ENCODE measurements around the gene DUSP15. TPM values are rescaled to one million over a fixed set of nuclear protein-coding genes. Genes with fewer than 3 reads are reported as not detected.

The DUSP15 gene
- total RNA-seq = 0.13 TPM in 1 of 2 replicates, not detected in the other

GRCh38 chr20:31869942-31870725 lies at the start of gene DUSP15, which contains the start of gene TTLL9:
DUSP15 (minus strand) TSS chr20:31870527; CDS start chr20:31870337, 190 bp downstream.
TTLL9 (plus strand) TSS chr20:31870634; CDS start chr20:31871127, 493 bp downstream.

GRCh38 chr20:31845300-31845863 lies 24.9 kb downstream of the DUSP15 start, which contains the start of gene FOXS1:
FOXS1 (minus strand) TSS chr20:31845604; CDS start chr20:31845542, 62 bp downstream.

GRCh38 chr20:31819083-31819784 lies 51.1 kb downstream of the DUSP15 start, which contains the start of gene MYLK2:
MYLK2 (plus strand) TSS chr20:31819356; CDS start chr20:31819581, 225 bp downstream.

Other genes starting within 250 kb of the DUSP15 start
- not detected in 2 replicates for gene COX4I2, start 232.6 kb downstream of the DUSP15 start, total RNA-seq
- gene BCL2L1, start 147.7 kb downstream of the DUSP15 start, total RNA-seq = 47.7 and 89.9 TPM in 2 replicates
- gene TPX2, start 131.2 kb downstream of the DUSP15 start, total RNA-seq = 35.1 and 61.2 TPM in 2 replicates
- gene MYLK2, start 51.2 kb downstream of the DUSP15 start, total RNA-seq = 0.26 and 0.72 TPM in 2 replicates
- gene FOXS1, start 24.9 kb downstream of the DUSP15 start, total RNA-seq = 1.7 TPM in 1 of 2 replicates, not detected in the other
- not detected in 2 replicates for gene TTLL9, start 107 bp upstream of the DUSP15 start, total RNA-seq
- 6.6 and 13.5 TPM in 2 replicates for gene PDRG1, start 81.5 kb upstream of the DUSP15 start, total RNA-seq
- gene XKR7, start 97.6 kb upstream of the DUSP15 start, total RNA-seq = not detected in 2 replicates
- gene CCM2L, start 139.9 kb upstream of the DUSP15 start, total RNA-seq = 0.13 TPM in 1 of 2 replicates, not detected in the other
- not detected in 2 replicates for gene HCK, start 181.7 kb upstream of the DUSP15 start, total RNA-seq
- 33.7 and 46.9 TPM in 2 replicates for gene TM9SF4, start 239.2 kb upstream of the DUSP15 start, total RNA-seq